Measurements from ENCODE around the gene TOP1.

DNA sequence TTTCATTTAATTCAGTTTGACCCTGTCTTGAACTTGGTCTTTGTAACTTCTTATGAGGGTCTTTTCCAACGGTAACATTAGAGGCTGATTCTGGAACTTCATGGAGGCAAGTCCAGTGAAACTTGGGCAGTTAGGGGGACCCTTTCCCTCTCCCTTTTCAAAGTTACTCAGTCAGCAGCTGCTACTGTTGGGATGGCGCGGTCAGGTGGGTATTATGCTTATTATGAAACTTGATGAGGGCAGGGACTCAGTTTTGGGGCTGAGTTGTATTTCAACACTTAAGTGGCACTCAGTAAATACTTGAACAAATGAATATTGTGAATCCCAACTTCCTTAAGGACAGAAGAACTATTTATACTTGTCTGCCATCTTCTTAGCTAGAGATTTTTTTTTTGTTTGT, 20.8 kb downstream of the TOP1 start:
- TF ChIP-seq, protein P1, sequence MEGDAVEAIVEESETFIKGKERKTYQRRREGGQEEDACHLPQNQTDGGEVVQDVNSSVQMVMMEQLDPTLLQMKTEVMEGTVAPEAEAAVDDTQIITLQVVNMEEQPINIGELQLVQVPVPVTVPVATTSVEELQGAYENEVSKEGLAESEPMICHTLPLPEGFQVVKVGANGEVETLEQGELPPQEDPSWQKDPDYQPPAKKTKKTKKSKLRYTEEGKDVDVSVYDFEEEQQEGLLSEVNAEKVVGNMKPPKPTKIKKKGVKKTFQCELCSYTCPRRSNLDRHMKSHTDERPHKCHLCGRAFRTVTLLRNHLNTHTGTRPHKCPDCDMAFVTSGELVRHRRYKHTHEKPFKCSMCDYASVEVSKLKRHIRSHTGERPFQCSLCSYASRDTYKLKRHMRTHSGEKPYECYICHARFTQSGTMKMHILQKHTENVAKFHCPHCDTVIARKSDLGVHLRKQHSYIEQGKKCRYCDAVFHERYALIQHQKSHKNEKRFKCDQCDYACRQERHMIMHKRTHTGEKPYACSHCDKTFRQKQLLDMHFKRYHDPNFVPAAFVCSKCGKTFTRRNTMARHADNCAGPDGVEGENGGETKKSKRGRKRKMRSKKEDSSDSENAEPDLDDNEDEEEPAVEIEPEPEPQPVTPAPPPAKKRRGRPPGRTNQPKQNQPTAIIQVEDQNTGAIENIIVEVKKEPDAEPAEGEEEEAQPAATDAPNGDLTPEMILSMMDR (IDR thresholded peaks at IDR 0.05; ENCODE audit: low read depth, low read length, poor library complexity, severe bottlenecking) = no peak
- TF ChIP-seq EZH2phosphoT487 (IDR thresholded peaks at IDR 0.05; ENCODE audit: borderline replicate concordance, low read length) = no peak
